ENCODE results near the gene ELAVL2. TPM values are rescaled to one million over a fixed set of nuclear protein-coding genes. Genes with fewer than 3 reads are reported as not detected.

Gene ELAVL2
- total and polyA plus RNA-seq, 9 of the 15 experiments (the other 6 are each of a cell fraction or from before 2014, with no cell fraction given): not detected

DNA sequence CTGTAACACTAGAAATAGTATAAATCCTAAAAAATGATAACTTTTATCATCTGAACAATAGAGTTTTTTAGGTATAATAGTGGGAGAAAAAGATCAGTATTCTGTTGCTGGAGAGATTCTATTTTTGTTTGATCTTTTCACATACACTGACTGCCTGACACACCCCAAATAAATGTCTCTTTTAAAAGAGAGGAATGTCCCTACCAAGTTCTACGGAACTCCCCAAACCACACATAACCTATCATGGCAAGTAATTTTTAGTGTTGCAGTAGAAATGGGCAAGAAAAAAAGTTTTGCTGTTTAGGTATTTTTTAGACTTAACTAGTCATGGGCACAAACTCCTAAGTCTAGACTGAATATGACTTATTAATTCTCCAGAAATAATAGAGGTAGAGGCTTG is 139.1 kb downstream of the ELAVL2 start:
- no peaks in the 10 kb centered on the region for H3K27me3 ChIP-seq (ENCODE audit: control insufficient read depth in 2 of 2, insufficient read depth in 2 of 2, low read length in 2 of 2)
- WGBS (ENCODE audit: insufficient coverage, low coverage, missing lambda C conversion rate): no CpG with 5 or more reads among the region's 1 CpG
- H3K9ac ChIP-seq (ENCODE audit: insufficient read depth in 1 of 2, low read depth in 2 of 2, low read length in 2 of 2): no peak overlapping the region
- H3K79me2 ChIP-seq (ENCODE audit: control insufficient read depth, insufficient read depth, low read length): no peaks in the 10 kb centered on the region
- in situ Hi-C loops (cut with MboI): no loop called here
- H3K36me3 ChIP-seq (ENCODE audit: control insufficient read depth, insufficient read depth, low read length): no peaks in the 10 kb centered on the region
- DNase-seq (ENCODE audit: extremely low read depth in 1 of 4, low spot score in 3 of 4): no peak
- no peaks in the 10 kb centered on the region for H3K9me1 ChIP-seq (ENCODE audit: control insufficient read depth, insufficient read depth, low read length)
- TF ChIP-seq ZNF316 (IDR thresholded peaks at IDR 0.05): no peak
- TF ChIP-seq SLC30A9 (CRISPR knock-in tag; IDR thresholded peaks at IDR 0.05): no peak
- TF ChIP-seq, protein P1, sequence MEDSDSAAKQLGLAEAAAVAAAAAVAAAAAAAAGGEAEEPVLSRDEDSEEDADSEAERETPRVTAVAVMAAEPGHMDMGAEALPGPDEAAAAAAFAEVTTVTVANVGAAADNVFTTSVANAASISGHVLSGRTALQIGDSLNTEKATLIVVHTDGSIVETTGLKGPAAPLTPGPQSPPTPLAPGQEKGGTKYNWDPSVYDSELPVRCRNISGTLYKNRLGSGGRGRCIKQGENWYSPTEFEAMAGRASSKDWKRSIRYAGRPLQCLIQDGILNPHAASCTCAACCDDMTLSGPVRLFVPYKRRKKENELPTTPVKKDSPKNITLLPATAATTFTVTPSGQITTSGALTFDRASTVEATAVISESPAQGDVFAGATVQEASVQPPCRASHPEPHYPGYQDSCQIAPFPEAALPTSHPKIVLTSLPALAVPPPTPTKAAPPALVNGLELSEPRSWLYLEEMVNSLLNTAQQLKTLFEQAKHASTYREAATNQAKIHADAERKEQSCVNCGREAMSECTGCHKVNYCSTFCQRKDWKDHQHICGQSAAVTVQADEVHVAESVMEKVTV (CRISPR knock-in tag; IDR thresholded peaks at IDR 0.05): no peak
- TF ChIP-seq HLTF (IDR thresholded peaks at IDR 0.05): no peak
- TF ChIP-seq ATF1 (CRISPR knock-in tag; IDR thresholded peaks at IDR 0.05): no peak
- no peak for TF ChIP-seq ATF1 (tag; IDR thresholded peaks at IDR 0.05)
- TF ChIP-seq KDM5B (IDR thresholded peaks at IDR 0.05; ENCODE audit: insufficient replicate concordance, low read depth, low read length): no peak
- no peak for TF ChIP-seq HIVEP1 (CRISPR knock-in tag; IDR thresholded peaks at IDR 0.05)
- no peak for TF ChIP-seq NR2F6 (CRISPR knock-in tag; IDR thresholded peaks at IDR 0.05)
- TF ChIP-seq NR3C1 (CRISPR knock-in tag; IDR thresholded peaks at IDR 0.05): no peak
- no peak for TF ChIP-seq SRSF1 (IDR thresholded peaks at IDR 0.05; ENCODE audit: low read depth, low read length)
- no peak for TF ChIP-seq BCOR (IDR thresholded peaks at IDR 0.05)
- no peak for TF ChIP-seq HNRNPLL (IDR thresholded peaks at IDR 0.05; ENCODE audit: low read depth, low read length, poor library complexity, severe bottlenecking)
- TF ChIP-seq ZNF347 (CRISPR knock-in tag; IDR thresholded peaks at IDR 0.05; ENCODE audit: low read depth): no peak
- TF ChIP-seq ZNF398 (CRISPR knock-in tag; IDR thresholded peaks at IDR 0.05): no peak
- no peak for TF ChIP-seq TFAP4 (CRISPR knock-in tag; IDR thresholded peaks at IDR 0.05; ENCODE audit: borderline replicate concordance)
- no peak for TF ChIP-seq EWSR1 (IDR thresholded peaks at IDR 0.05; ENCODE audit: borderline replicate concordance, low read depth, partially characterized antibody)
- TF ChIP-seq JUNB (CRISPR knock-in tag; conservative IDR thresholded peaks at IDR 0.05): no peak
- no peak for TF ChIP-seq CHD4 (IDR thresholded peaks at IDR 0.05; ENCODE audit: insufficient read depth, insufficient replicate concordance, low read depth, low read length, poor library complexity, severe bottlenecking)
- no peak overlapping the region for H3K4me2 ChIP-seq (ENCODE audit: insufficient read depth, low read length)
- no peaks in the 10 kb centered on the region for H3K9me3 ChIP-seq (replicated peaks; ENCODE audit: control insufficient read depth, insufficient read depth, low read depth, low read length)
- no peak for ATAC-seq
- H3K27ac ChIP-seq (ENCODE audit: extremely low read depth, low read depth, low read length): no peak overlapping the region
- H3K4me3 ChIP-seq: no peak overlapping the region
- no peaks in the 10 kb centered on the region for H4K20me1 ChIP-seq (replicated peaks; ENCODE audit: control insufficient read depth, insufficient read depth, low read length)
- intact Hi-C loops (cut with micrococcal nuclease): no loop called here
- no peaks in the 10 kb centered on the region for H3K4me1 ChIP-seq (replicated peaks in 1 of 2; ENCODE audit: control insufficient read depth in 2 of 2, insufficient read depth in 2 of 2, low read length in 2 of 2)
- BruUV-seq (replicated peaks): no TSS peak
- ChIA-PET CTCF (ENCODE audit: low intra/inter-chr PET ratio) (no interaction called here), POLR2A (no interaction called here)
- FAIRE-seq: no peak
- H2AFZ ChIP-seq (ENCODE audit: low read depth, low read length): no peak overlapping the region
